Ureter (tissue), 1 donor: ENCODE data around the gene PRKCE. TPM values are rescaled to one million over a fixed set of nuclear protein-coding genes. Genes with fewer than 3 reads are reported as not detected.

Experiments used
- DNase-seq: peaks from one replicate; pipeline ENCODE4 v3.0.0-alpha.2; 2020; ENCODE audit warnings: low spot score
- total RNA-seq: library from RNA; stranded (reverse); gene quantifications from one replicate; pipeline ENCODE4 v1.2.4, GENCODE V29; 2023
- donor health status: DM: yes; HTN: yes; CAD: no.

PRKCE gene
- total RNA-seq, 1 donor from 2014 or later: 54.3 TPM

DNA sequence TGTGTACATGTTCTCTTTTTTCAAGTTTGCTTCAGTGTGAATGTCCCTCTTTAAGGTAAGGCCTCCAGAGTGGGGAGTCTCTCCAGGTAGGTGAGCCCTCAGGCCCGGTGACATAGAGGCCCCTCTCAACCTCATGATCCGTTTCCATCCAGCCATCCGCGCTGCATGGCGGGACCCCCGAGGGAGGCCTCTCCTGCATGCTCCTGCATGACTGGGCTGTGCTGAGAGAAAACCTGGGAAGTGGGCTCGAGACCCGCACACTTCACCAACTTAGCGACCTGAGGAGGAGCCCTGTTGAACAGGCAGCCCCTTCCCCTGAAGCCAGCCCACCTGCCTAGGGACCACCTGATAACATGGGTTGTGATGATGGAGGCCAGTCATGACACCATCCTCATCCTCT is 514.4 kb downstream of the PRKCE start:
- no peak for DNase-seq

GRCh38 chr2:46167406-46167805 is 515.9 kb downstream of the PRKCE start:
- no peak for DNase-seq

GRCh38 chr2:46167924-46168323 is 516.4 kb downstream of the PRKCE start:
- DNase-seq: no peak

- DNase-seq: no peak
These were observed 518.0 kb downstream of the PRKCE start for GRCh38 chr2:46169467-46169866.

GRCh38 chr2:46170026-46170425 is 518.6 kb downstream of the PRKCE start:
- no peak for DNase-seq

GRCh38 chr2:46170611-46171350 is 519.3 kb downstream of the PRKCE start:
- no peak for DNase-seq

- no peak for DNase-seq
These were observed 520.0 kb downstream of the PRKCE start for GRCh38 chr2:46171411-46171953.

GRCh38 chr2:46171996-46172546 is 520.6 kb downstream of the PRKCE start:
- no peak for DNase-seq

- DNase-seq: no peak
These were observed 521.6 kb downstream of the PRKCE start for GRCh38 chr2:46173030-46173429.

GRCh38 chr2:46173636-46174250 is 522.3 kb downstream of the PRKCE start:
- DNase-seq: no peak

GRCh38 chr2:46174345-46175170 is 523.1 kb downstream of the PRKCE start:
- DNase-seq: no peak

DNA sequence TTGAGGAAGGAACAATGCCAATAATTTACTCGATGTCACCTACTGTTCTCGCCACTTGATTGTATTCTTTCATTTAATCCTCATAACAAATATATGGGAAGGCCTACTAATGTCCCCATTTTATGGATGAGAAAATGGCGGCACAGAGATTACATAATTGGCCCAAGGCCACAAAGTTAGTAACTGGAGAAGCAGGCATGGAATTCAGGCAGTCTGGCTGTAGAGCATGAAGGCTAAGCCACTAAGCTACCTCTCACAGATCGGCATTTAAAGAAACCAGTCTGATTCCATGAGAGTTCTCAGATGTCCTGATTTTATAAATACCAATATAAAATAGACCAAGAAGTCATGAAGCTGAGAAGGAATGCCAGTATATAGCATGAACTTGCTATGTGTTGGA is 523.9 kb downstream of the PRKCE start:
- no peak for DNase-seq

DNA sequence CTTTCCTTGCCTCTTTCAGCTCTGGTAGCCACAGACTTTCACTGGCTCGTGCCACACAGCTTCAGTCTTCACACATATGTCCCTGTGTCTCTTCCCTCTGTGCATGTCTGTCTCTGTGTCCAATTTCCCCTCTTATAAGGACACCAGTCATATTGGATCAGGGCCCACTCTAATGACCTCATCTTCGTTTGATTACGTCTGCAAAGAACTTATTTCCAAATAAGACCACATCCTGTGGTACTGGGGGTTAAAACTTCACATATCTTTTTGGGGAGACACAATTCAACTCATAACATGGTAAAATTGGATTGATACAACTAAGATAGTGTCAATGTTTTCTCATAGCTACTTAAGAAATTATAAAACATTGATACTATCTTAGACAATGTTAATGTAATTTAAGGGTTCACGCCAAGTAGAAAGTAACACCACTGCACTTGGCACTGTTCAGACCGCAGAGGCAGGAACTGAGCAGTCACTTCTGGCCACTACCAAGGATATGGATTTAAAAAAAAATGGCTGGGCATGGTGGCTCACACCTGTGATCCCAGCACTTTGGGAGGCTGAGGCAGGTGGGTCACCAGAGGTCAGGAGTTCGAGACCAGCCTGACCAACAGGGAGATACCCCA is 526.1 kb downstream of the PRKCE start:
- DNase-seq: no peak

DNA sequence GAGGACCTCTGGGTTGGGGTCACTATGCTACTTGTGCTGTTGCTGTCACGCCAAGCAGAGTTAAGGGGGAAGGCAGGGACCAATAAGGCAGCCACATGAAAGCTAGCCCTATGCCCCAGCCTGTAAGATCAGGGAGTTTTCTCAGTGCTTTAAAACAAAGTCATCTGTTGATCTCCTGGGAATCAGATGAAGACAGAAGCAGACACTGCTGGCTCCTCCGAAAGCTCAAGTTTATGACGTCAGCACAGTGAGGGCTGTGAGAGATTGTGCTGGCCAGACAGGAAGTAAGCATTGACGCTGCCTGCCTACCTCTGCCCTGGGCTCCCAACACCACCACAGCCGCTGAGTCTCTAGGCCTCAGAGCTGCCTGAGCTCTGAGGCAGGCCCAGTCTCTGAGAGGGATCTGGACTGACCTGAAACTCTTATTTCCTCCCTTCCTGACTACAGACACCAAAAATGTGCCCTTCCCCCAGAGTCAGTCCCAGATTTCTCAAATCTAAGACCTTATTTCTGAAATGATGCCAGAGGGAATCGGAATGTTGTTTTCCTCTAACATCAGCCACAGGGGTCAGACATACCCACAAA is 527.7 kb downstream of the PRKCE start:
- peak; percentile 68 for DNase-seq

GRCh38 chr2:46180189-46180588 is 528.7 kb downstream of the PRKCE start:
- no peak for DNase-seq

DNA sequence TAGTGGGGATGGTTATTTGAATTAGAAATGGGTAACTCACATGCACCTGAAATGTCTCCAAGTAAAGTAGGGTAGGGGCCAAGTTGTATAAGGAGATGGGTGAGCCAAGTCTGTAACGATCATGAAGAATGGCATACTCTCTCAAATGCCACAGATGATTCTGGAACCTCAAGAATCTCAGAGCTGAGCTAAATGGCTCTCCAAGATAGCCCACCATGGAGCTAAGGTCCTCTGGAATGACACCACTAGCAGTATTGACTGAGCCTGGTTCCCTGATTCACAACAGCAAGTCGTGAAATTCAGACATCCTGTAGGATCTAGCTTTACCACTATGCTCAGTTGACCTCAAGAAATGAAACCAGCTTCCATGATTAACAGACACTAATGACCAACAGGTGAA is 529.8 kb downstream of the PRKCE start:
- DNase-seq: no peak

- no peak for DNase-seq
These were observed 530.5 kb downstream of the PRKCE start for GRCh38 chr2:46181789-46182530.

DNA sequence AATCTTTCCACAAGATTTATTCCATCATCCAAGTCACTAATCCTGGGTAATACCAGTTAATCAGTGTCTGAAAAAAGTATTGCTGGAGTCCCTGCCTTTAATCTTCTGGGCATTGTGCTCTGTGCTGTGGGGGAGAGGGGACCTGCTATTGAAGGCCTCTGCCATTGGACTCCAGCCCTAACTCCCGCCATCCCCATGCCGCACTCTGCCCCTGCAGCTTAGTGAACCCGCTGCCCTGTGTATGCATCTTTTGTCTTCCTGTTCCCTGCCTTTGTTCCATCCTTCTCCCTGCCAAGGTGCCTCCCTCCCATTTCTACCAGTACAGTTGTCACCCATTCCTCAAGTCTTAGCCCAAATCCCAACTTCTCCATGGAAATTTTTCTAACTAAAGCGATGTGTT is 532.0 kb downstream of the PRKCE start:
- peak; percentile 36 for DNase-seq

DNA sequence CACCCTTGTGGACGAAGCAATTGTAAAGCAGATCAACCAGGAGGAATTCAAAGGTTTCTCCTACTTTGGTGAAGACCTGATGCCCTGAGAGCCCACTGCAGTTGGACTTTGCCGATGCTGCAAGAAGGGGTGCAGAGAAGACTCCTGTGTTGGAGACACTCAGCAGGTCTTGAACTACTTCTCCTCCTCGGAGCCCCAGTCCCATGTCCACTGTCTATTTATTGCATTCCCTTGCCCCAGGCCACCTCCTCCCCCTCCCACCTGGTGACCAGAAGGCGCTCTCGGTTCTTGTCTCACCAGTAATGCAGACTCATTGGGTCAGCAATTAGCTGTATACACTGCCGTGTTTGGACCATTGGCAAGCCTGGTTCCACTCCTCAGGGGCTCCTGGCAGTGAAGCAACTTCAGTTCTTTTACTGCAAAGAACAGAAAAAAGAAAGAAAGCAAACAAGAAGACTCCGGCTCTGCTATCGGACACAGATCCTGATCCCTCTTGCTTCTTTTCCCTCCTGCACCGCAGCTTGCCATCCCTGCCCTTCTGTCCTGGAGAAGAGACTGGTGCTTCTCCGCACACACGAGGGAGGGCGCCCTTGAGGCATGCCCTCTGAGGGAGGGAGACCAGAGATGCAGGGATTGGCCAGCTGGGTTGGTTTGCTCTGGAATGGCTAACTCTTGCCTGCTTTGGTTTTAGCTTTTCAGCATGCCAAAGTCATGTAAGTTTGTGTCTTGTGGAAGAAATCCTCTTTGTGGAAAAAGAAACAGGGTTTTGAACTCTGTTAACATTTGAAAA is 533.5 kb downstream of the PRKCE start:
- DNase-seq: peak; percentile 40
